Osteocyte (in vitro differentiated cells): ENCODE data around the gene EFNA1. TPM values are rescaled to one million over a fixed set of nuclear protein-coding genes. Genes with fewer than 3 reads are reported as not detected.

Source experiments
- DNase-seq: peaks from one replicate; pipeline ENCODE4 v3.0.0; 2021; ENCODE audit warnings: mixed read lengths; ENCODE audit not compliant: unreplicated experiment; ENCODE audit errors: extremely low spot score
- H3K27ac Mint-ChIP-seq: one replicate; pipeline ENCODE4 v1.8.0; 2021; ENCODE audit warnings: mild to moderate bottlenecking, mixed read lengths; ENCODE audit not compliant: unreplicated experiment
- H3K27me3 Mint-ChIP-seq: one replicate; pipeline ENCODE4 v1.8.0; 2021; ENCODE audit warnings: mixed read lengths; ENCODE audit not compliant: unreplicated experiment
- H3K36me3 Mint-ChIP-seq: one replicate; pipeline ENCODE4 v1.8.0; 2021; ENCODE audit warnings: mixed read lengths; ENCODE audit not compliant: unreplicated experiment
- H3K4me1 Mint-ChIP-seq: one replicate; pipeline ENCODE4 v1.8.0; 2021; ENCODE audit warnings: mixed read lengths; ENCODE audit not compliant: unreplicated experiment
- H3K4me3 Mint-ChIP-seq: one replicate; pipeline ENCODE4 v1.8.0; 2021; ENCODE audit warnings: mild to moderate bottlenecking, moderate library complexity, mixed read lengths; ENCODE audit not compliant: unreplicated experiment
- H3K9me3 Mint-ChIP-seq: one replicate; pipeline ENCODE4 v1.8.0; 2021; ENCODE audit warnings: mixed read lengths; ENCODE audit not compliant: unreplicated experiment
- total RNA-seq: library from RNA; stranded (reverse); gene quantifications from 2 replicates; pipeline ENCODE4 v1.2.1, GENCODE V29; 2021
- TF ChIP-seq, protein P1 (sequence below): fragments of 200-600 bp; sonication (generic); IDR thresholded peaks from 2 replicates; pipeline ENCODE4 v1.5.0; 2021; ENCODE audit warnings: antibody characterized with exemption, mild to moderate bottlenecking, moderate library complexity

Gene EFNA1
- total RNA-seq, 1 donor from 2014 or later: 31.3 TPM

DNA sequence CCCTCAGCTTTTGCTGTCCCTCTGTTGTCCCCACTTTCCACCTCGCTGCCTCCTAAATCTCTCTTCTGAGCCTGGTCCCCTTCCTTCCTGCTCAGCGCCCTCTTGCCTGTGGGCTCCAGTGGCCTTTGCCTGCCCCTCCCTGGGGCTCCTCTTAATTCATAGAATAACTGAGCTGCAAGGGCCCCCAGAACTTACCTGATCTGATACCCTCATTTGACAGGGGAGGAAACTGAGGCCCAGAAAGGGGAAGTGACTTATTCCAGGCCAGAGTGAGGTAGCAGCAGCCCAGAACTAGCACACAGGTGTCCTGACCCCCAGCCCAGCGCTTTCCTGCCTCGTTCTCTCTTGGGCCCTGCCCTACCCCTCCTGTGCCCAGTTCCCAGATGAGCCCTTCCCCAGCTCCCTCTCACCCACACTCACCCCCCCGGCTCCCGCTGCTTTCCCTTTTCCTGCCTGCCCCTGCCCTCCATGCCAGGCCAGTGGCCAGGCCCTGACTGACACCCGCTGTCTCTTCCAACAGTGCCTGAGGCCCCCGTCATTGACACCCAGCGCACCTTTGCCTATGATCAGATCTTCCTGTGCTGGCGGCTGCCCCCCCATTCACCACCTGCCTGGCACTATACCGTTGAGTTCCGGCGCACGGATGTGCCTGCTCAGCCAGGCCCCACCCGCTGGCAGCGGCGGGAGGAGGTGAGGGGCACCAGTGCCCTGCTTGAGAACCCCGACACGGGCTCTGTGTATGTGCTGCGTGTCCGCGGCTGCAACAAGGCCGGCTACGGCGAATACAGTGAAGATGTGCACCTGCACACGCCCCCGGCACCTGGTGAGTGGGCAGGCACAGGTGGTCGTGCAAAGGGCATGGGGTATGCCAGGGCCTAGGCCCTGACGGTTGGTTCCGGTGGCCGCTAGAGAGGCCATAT, 51.7 kb downstream of the EFNA1 start:
- DNase-seq: no peak
- Mint-ChIP-seq H3K36me3 (peaks cover 24% of the 10 kb centered on the region), H3K27ac (no peak overlapping the region), H3K4me1 (peaks cover 13% of the 10 kb centered on the region), H3K4me3 (no peak overlapping the region), H3K27me3 (no peaks in the 10 kb centered on the region), H3K9me3 (no peaks in the 10 kb centered on the region)
- TF ChIP-seq, protein P1, sequence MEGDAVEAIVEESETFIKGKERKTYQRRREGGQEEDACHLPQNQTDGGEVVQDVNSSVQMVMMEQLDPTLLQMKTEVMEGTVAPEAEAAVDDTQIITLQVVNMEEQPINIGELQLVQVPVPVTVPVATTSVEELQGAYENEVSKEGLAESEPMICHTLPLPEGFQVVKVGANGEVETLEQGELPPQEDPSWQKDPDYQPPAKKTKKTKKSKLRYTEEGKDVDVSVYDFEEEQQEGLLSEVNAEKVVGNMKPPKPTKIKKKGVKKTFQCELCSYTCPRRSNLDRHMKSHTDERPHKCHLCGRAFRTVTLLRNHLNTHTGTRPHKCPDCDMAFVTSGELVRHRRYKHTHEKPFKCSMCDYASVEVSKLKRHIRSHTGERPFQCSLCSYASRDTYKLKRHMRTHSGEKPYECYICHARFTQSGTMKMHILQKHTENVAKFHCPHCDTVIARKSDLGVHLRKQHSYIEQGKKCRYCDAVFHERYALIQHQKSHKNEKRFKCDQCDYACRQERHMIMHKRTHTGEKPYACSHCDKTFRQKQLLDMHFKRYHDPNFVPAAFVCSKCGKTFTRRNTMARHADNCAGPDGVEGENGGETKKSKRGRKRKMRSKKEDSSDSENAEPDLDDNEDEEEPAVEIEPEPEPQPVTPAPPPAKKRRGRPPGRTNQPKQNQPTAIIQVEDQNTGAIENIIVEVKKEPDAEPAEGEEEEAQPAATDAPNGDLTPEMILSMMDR: no peak

DNA sequence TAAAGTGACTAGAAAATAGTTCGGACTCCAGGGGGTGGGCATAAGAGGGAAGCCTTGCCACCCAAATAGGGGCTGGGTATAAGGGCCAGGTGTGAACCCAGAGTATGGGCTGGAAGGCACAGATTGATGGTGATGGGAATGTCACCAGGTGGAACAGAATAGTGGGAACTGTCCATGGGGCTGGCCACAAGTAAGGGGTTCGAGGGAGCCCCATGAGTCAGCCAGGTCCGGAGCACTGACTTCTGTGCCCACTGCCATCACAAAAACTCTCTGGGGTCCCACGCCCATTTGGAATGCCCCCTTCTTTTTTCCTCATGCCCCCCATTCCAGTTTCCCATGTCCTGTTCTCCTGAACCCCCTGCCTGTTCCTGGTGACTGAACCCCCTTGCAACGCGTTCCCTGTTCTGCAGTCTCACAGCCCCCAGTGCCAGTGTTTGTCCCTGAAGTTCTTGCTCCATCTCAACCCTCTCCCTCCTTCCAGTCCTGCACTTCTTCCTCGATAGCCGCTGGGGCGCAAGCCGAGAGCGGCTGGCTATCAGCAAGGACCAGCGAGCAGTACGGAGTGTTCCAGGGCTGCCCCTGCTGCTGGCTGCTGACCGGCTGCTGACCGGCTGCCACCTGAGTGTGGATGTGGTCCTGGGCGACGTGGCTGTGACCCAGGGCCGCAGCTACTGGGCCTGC, 53.8 kb downstream of the EFNA1 start:
- Mint-ChIP-seq H3K9me3 (no peaks in the 10 kb centered on the region), H3K36me3 (peaks cover 24% of the 10 kb centered on the region), H3K27me3 (no peaks in the 10 kb centered on the region), H3K27ac (no peak overlapping the region), H3K4me1 (peaks cover 3% of the 10 kb centered on the region), H3K4me3 (no peak overlapping the region)
- TF ChIP-seq, protein P1: no peak
- DNase-seq: no peak

- no peak overlapping the region for H3K27ac Mint-ChIP-seq
- no peaks in the 10 kb centered on the region for H3K9me3 Mint-ChIP-seq
- no peak for DNase-seq
- H3K27me3 Mint-ChIP-seq: no peaks in the 10 kb centered on the region
- H3K4me1 Mint-ChIP-seq: peaks cover 6% of the 10 kb centered on the region
- no peak overlapping the region for H3K4me3 Mint-ChIP-seq
- peaks cover 24% of the 10 kb centered on the region for H3K36me3 Mint-ChIP-seq
- TF ChIP-seq, protein P1: no peak
These were observed 54.4 kb downstream of the EFNA1 start for GRCh38 chr1:155182052-155182550.

DNA sequence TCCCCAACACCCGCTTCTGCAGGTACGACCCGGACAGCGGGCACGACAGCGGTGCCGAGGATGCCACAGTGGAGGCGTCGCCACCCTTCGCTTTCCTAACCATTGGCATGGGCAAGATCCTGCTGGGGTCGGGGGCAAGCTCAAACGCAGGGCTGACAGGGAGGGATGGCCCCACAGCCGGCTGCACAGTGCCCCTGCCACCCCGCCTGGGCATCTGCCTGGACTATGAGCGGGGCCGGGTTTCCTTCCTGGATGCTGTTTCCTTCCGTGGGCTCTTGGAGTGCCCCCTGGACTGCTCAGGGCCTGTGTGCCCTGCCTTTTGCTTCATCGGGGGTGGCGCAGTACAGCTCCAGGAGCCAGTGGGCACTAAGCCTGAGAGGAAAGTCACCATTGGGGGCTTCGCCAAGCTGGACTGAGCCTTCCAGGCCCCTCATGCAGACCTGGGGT, 56.1 kb downstream of the EFNA1 start:
- DNase-seq: no peak
- Mint-ChIP-seq H3K4me1 (peaks cover 12% of the 10 kb centered on the region), H3K4me3 (no peak overlapping the region), H3K27me3 (no peaks in the 10 kb centered on the region), H3K36me3 (peaks cover 18% of the 10 kb centered on the region), H3K9me3 (no peaks in the 10 kb centered on the region), H3K27ac (no peak overlapping the region)
- TF ChIP-seq, protein P1: no peak

DNA sequence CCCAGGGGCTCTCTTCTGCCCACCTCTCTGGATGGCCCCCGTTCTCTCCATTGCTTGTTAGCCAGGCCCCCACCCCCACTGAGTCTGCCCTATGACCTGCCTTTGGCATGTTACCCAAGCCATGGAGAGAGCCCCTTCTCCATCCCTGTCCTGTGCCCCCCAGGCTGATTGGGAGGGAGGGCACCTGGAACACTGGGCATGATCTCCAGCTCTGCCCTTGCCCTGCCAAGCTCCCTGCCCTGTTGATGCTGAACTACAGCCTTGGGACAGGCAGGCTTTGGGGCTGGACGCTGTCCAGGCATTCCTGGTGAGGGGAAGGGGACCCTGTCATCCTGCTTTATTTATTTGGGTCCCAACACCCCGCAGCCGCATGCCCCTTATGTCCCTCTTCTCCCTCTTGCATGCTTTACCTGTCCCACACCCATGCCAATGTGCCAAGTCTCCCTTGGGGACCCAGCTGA, 56.7 kb downstream of the EFNA1 start:
- Mint-ChIP-seq H3K4me1 (peaks cover 12% of the 10 kb centered on the region), H3K36me3 (peaks cover 13% of the 10 kb centered on the region), H3K4me3 (no peak overlapping the region), H3K9me3 (no peaks in the 10 kb centered on the region), H3K27me3 (no peaks in the 10 kb centered on the region), H3K27ac (no peak overlapping the region)
- TF ChIP-seq, protein P1: no peak
- DNase-seq: no peak
